PC-9 (cell line): ENCODE results near the gene ITIH3.

ENCODE experiments used
- CTCF ChIP-seq: fragments of 200-600 bp; sonication (generic); conservative IDR thresholded peaks from 2 replicates; pipeline ENCODE4 v1.6.1; 2017; ENCODE audit warnings: mixed run types, antibody characterized with exemption, mild to moderate bottlenecking, moderate library complexity
- EZH2 ChIP-seq: fragments of 200-600 bp; sonication (generic); IDR thresholded peaks from 2 replicates; pipeline ENCODE4 v1.8.0; 2017; ENCODE audit warnings: antibody characterized with exemption, low read depth

GRCh38 chr3:52857133-52857532, 62.5 kb downstream of the ITIH3 start:
- no peak for TF ChIP-seq CTCF
- TF ChIP-seq EZH2, result no peak
